Body of pancreas (tissue), 4 donors: Measurements from ENCODE around the gene NR1H3. TPM values are rescaled to one million over a fixed set of nuclear protein-coding genes. Genes with fewer than 3 reads are reported as not detected.
A peak's percentile ranks its signal among the peaks of the same experiment; 100 is the strongest.
"Not testable (repeated sequence)": the region's sequence is repeated elsewhere in the genome, so short reads cannot be mapped to it uniquely, and the experiment has no call there.

Experiments used
- ATAC-seq: fragments of 150-250 bp; one replicate; pipeline ENCODE4 v1.9.1; 2016
- DNase-seq, 4 donors: peaks; one replicate each; pipeline ENCODE4 v3.0.0-alpha.2; 2019
- H3K27ac ChIP-seq, 4 donors: fragments of 200-600 bp; sonication (generic); 1 replicate in 3 of 4; 2 replicates in 1 of 4; pipeline versions ENCODE4 v1.5.1 to v1.6.1; 2016 to 2019; ENCODE audit warnings: mild to moderate bottlenecking in 1 of 4, mixed read lengths in 1 of 4, moderate library complexity in 1 of 4
- H3K27me3 ChIP-seq, 2 donors: fragments of 200-600 bp; sonication (generic); one replicate each; pipeline ENCODE4 v1.6.0; 2016; ENCODE audit warnings: mild to moderate bottlenecking in 1 of 2
- H3K36me3 ChIP-seq, 2 donors: fragments of 200-600 bp; sonication (generic); replicated peaks in 1 of 2; 2 replicates each; pipeline ENCODE4 v1.5.1; 2016; ENCODE audit warnings: low read depth in 2 of 2; ENCODE audit not compliant: insufficient read depth in 1 of 2
- H3K4me1 ChIP-seq: fragments of 200-600 bp; sonication (generic); one replicate; pipeline ENCODE4 v1.6.0; 2016
- H3K4me3 ChIP-seq, 2 donors: fragments of 200-600 bp; sonication (generic); 1 replicate in 1 of 2; 2 replicates in 1 of 2; pipeline ENCODE4 v1.5.1; 2016 to 2019
- H3K9me3 ChIP-seq, 3 donors: fragments of 200-600 bp; sonication (generic); 1 replicate in 2 of 3; 2 replicates in 1 of 3; pipeline ENCODE4 v1.5.1; 2016
- POLR2A ChIP-seq, 3 donors: fragments of 450-650 bp; IDR thresholded peaks; one replicate each; pipeline ENCODE4 v1.6.1; 2016; ENCODE audit warnings: antibody characterized with exemption in 3 of 3, mild to moderate bottlenecking in 2 of 3
- WGBS, 2 donors: methylation state at CpG; one replicate each; pipeline ENCODE4 v1.1.5; 2017; 5-methylcytosine and 5-hydroxymethylcytosine counted together
- intact Hi-C: fragments of 100-400 bp; cut with DNase I; formaldehyde crosslinking; loops from one replicate; pipeline ENCODE4 v1.15.1; 2023
- total RNA-seq, 2 donors: library from RNA; depleted of rRNA; stranded (reverse); fragments of >200 nt; gene quantifications; one replicate each; pipeline ENCODE4 v1.1.0, GENCODE V29; 2016
- TF ChIP-seq, protein P1 (sequence below), 7 experiments: fragments of 450-650 bp in 4 of 7; fragments of 200-600 bp in 3 of 7; sonication (generic) in 3 of 7; IDR thresholded peaks; one replicate each; pipeline ENCODE4 v1.5.1; 2016 to 2019; ENCODE audit warnings: antibody characterized with exemption in 7 of 7

The NR1H3 gene
- 10 to 100 TPM; 17.9 to 33.9 TPM for total RNA-seq

DNA sequence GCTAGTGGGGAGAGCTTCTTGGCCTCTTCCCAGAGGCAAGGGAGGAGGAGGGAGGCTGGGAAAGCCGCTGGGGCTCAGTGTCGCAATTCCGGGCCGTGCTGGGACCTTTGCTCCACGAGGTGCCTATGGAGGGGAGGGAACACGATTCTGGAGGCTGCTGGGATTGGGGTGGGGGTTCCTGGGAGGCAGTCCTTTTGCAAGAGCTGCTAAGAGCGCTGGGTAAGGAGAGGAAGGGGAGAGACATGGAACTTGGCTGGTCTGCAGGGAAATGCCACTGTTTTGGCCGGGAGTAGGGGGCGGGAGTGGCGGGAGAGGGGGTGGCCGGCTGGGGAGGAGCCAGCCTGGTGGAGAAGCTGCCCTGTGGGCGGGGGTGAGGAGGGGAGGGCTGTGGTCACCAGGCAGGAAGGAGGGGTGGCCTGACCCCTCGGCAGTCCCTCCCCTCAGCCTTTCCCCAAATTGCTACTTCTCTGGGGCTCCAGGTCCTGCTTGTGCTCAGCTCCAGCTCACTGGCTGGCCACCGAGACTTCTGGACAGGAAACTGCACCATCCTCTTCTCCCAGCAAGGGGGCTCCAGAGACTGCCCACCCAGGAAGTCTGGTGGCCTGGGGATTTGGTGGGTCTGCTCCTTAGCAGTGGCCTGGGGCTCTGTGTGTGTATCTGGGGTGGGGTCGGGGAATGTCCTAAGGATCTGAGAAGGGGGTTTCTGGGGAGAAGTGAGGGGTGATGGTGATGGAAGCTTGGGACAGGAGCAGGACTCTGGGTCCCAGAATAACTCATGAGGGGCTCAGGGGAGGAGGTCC lies at the start of gene NR1H3:
NR1H3 (plus strand) TSS at position 480 of the 800 bp plus-strand sequence. CDS start 1,221 bp downstream, outside the sequence.
- Histone ChIP-seq H3K36me3 (no peaks in the 10 kb centered on the region), H3K9me3 (no peaks in the 10 kb centered on the region), H3K4me1 (peaks cover 47% of the 10 kb centered on the region), H3K27ac (peak within 1 kb of the TSS; percentile 55 to 79 (median 74)), H3K4me3 (no peak within 1 kb of the TSS), H3K27me3 (no peaks in the 10 kb centered on the region)
- 5 to 7% methylated on average over 8 to 15 of the region's 15 CpGs for WGBS, 2 donors
- DNase-seq, result peak; percentile 74 to 87 (median 86)
- ATAC-seq, result peak; percentile 82
- peak in 1 of 3 donors; percentile 20 for TF ChIP-seq POLR2A (IDR thresholded peaks at IDR 0.05)
- TF ChIP-seq, protein P1, sequence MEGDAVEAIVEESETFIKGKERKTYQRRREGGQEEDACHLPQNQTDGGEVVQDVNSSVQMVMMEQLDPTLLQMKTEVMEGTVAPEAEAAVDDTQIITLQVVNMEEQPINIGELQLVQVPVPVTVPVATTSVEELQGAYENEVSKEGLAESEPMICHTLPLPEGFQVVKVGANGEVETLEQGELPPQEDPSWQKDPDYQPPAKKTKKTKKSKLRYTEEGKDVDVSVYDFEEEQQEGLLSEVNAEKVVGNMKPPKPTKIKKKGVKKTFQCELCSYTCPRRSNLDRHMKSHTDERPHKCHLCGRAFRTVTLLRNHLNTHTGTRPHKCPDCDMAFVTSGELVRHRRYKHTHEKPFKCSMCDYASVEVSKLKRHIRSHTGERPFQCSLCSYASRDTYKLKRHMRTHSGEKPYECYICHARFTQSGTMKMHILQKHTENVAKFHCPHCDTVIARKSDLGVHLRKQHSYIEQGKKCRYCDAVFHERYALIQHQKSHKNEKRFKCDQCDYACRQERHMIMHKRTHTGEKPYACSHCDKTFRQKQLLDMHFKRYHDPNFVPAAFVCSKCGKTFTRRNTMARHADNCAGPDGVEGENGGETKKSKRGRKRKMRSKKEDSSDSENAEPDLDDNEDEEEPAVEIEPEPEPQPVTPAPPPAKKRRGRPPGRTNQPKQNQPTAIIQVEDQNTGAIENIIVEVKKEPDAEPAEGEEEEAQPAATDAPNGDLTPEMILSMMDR (IDR thresholded peaks at IDR 0.05), result peak; percentile 10 to 55 (median 38)
- intact Hi-C loops, result no loop called here

- H3K27ac ChIP-seq, H3K4me3 ChIP-seq, H3K4me1 ChIP-seq, DNase-seq, H3K9me3 ChIP-seq, H3K36me3 ChIP-seq, H3K27me3 ChIP-seq, intact Hi-C loops, ATAC-seq: not testable (repeated sequence)
- WGBS, 2 donors, result 85 to 92% methylated on average over 13 of the region's 13 CpGs
Measured at GRCh38 chr11:47208008-47208552, 49.7 kb upstream of the NR1H3 start.

GRCh38 chr11:47208628-47209027 lies 49.2 kb upstream of the NR1H3 start:
- TF ChIP-seq, protein P1 (IDR thresholded peaks at IDR 0.05), result no peak
- TF ChIP-seq POLR2A (IDR thresholded peaks at IDR 0.05), result no peak
- Histone ChIP-seq H3K9me3 (no peaks in the 10 kb centered on the region), H3K27me3 (no peaks in the 10 kb centered on the region), H3K36me3 (no peaks in the 10 kb centered on the region), H3K4me3 (no peak overlapping the region), H3K27ac (no peak overlapping the region), H3K4me1 (peaks cover 10% of the 10 kb centered on the region)
- DNase-seq, result no peak
- no peak for ATAC-seq
- intact Hi-C loops, result no loop called here
- 92 to 94% methylated on average over 5 of the region's 5 CpGs for WGBS, 2 donors

DNA sequence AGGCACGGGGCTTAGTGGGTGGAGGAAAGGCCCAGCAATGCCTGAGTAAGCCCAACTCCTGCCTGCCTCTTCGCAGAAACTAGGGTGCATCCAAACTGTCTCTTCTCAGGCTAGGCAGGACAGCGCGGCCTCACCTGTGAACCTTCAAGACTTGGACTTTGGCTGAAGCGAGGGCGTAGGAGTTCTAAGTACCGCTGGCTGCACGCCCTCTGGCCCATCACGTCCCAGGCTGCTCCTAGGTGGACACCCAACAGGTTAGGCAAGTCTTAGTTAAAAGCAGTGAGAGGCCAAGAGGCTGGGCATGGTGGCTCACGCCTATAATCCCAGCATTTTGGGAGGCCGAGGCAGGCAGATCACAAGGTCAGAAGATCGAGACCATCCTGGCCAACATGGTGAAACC lies 44.9 kb upstream of the NR1H3 start:
- Histone ChIP-seq H3K36me3 (no peaks in the 10 kb centered on the region), H3K27ac (no peak overlapping the region), H3K9me3 (no peaks in the 10 kb centered on the region), H3K27me3 (no peaks in the 10 kb centered on the region), H3K4me3 (no peak overlapping the region), H3K4me1 (peaks cover 35% of the 10 kb centered on the region)
- ATAC-seq (no peak), DNase-seq (peak in 2 of 4 donors; percentile 25 to 50)
- 80% methylated on average over 12 of the region's 12 CpGs; no CpG with 5 or more reads in 1 of the 2 donors for WGBS, 2 donors
- intact Hi-C loops, result no loop called here
- TF ChIP-seq, protein P1 (IDR thresholded peaks at IDR 0.05), result no peak
- no peak for TF ChIP-seq POLR2A (IDR thresholded peaks at IDR 0.05)

GRCh38 chr11:47213950-47214565 lies 43.7 kb upstream of the NR1H3 start:
- ATAC-seq (peak; percentile 93), DNase-seq (peak; percentile 93 to 96 (median 96))
- WGBS, 2 donors, result 7 to 19% methylated on average over 14 to 20 of the region's 20 CpGs
- Histone ChIP-seq H3K9me3 (no peaks in the 10 kb centered on the region), H3K4me3 (peak overlapping the region in 1 of 2 donors; percentile 15), H3K27ac (peak overlapping the region; percentile 55 to 97 (median 94)), H3K27me3 (no peaks in the 10 kb centered on the region), H3K36me3 (no peaks in the 10 kb centered on the region), H3K4me1 (peaks cover 39% of the 10 kb centered on the region)
- intact Hi-C loops, result no loop called here
- TF ChIP-seq, protein P1 (IDR thresholded peaks at IDR 0.05), result no peak
- peak; percentile 65 to 91 (median 89) for TF ChIP-seq POLR2A (IDR thresholded peaks at IDR 0.05)
